Dedifferentiated amniotic fluid mesenchymal stem cell (primary cell): ENCODE data around the gene NLRP1.

ENCODE experiments used
- DNase-seq: peaks from one replicate; pipeline ENCODE4 v3.0.0-alpha.2; 2016; ENCODE audit errors: extremely low spot score

The NLRP1 gene

DNA sequence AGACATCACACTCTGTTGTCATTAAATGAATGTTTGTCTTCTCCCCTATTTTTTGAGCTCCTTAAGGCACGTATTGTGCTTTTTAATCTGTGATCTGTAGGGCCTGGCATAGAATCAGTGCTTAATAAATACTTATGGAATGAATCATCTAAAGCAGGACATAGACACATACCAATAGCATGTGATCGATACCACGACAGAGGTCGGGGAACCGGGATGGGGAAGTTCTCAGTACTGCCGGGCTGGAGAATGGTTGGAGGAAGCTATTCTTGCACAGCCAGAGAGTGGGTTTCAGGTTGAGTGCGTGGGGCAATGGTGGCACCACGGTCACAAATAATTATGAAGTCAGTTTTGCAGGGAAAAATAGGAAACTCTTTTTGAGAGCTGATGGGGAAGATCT, 26.8 kb downstream of the NLRP1 start:
- DNase-seq = no peak

DNA sequence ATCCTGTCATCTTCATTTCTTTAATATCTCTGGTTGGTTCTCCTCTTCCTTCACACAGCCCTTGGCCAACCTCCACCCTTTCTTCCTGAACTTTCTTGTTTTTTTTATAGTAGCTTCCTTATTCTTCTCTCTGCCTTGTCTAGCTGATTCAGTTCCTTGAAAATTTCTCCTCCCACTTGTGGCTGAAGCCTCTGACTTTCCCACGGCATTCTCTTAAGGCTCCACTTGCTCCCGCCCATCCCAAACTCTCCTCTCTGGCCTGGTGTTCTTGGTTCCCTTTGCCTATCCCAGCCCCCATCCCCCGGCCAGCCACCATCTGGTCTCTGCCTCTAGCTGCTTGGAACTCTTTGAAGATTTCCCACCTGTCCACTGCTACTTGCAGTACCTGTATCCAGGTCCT, 29.1 kb downstream of the NLRP1 start:
- no peak for DNase-seq

DNA sequence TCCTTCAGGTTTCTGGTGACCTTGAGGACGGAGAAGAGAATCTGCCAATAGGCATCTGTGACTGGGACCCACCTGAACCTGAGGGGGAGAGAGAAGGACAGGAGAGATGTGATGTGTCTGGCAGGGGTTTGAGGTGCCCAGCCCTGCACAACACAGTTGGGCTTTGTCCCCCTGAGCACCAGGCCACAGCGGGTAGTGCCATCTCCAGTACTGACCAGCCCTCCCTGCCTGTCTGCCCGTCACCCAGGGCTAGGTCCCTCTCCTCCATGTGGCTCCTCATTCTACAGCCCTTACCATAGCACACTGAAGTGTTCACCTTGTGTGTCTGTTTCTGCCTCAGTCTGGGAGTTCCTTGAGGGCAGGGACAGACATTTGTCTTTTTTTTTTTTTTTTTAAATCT, 30.8 kb downstream of the NLRP1 start:
- DNase-seq = no peak

DNA sequence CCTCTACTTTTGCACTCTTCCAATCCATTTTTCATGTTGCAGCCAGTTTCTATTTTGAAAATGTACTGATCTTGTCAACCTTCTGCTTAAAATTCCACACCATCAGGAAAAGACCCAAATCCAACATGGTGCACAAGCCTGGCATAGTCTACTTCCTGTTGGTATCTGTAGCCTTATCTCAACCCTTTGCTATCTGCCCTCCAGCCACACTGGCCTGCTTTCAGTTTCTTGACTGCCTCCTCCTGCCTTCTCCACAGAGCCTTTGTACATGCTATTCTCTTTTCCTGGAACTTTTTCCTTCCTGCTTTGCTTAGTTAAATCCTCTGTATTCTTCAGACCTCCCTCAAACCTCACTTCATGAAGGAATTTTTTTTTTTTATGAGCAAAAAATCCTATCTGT, 31.5 kb downstream of the NLRP1 start:
- no peak for DNase-seq

DNA sequence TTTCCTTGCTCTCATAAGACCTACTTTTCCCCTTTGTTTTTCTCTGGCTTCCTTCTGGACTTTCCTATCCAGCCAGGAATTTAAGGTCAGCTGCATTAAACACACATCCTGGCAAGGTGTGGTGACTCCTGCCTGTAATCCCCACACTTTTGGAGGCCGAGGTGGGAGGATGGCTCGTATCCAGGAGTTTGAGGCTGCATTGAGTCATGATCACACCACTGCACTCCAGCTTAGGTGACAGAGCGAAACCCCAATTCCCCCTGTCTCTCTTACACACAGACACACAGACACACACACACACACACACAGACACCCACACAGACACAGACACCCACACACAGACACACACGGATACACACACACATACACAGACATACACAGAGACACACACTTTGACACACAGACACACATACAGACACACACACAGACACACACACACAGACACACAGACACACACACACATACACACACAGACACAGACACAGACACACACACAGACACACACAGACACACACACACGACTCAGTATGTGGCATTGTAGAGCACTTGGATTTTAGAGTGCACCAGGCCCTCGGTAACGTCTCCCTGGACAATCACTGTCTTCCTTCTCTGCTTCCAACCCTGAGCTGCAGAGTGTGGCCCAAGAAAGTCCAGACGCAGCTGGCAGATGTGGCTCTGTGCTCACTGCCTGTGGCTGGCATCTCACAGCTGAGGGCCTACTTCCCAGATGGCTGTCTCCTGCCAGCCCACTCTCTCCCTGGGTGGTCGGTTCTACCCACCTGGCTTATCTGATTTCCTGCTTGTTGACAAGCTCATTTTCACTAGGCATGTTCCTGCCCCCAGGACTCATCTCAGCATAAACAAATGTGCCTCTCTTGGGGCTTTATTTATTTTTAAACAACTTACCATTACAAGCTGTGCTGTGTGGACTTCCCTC, 39.0 kb downstream of the NLRP1 start:
- DNase-seq = no peak

DNA sequence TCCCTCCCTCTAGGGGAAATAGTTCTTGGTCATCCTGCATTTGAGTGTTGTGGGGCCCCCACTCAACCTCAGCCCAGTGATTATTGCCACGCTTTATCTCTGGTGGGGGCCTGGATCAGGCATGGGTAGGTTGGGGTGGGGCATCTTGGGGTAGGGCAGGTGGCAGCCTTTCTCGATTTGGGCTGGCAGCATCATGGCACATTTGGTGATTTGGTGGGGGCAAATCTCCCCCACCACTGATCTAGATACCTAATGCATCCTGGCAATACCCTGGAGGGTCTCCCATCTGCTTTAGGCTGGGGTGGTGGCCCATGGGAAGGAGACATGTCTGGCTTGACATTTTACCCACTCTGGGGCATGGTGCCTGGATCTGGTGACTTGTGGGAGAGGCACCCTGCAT, 40.2 kb downstream of the NLRP1 start:
- DNase-seq = no peak

DNA sequence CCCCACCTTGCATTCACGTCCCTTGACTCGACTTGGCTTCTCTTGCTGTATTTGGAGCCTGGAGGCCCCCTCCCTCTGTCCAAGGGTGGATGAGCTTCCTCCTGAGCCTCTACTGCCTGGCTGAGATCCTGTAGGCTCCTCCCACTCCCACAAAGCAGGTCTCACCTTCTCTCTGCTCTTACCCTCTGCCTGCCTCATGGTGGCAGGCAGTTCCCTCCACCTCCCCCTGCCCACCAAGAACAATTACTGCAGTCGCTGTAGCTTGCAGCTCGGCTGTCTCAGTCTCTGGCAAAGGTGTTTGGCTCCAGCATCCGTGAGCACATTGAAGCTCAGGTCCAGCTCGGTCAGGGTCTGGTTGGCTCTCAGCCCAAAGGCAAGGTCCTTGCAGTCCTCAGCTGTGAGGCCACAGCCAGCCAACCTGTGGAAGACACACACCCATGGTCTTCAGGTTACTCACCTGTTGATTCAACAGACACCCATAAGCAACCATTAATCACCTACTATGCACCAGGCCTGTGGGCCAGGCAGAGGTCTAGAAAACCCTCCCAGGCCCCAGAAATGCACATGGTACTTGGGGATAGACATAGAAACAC, 42.6 kb downstream of the NLRP1 start:
- DNase-seq = no peak

DNA sequence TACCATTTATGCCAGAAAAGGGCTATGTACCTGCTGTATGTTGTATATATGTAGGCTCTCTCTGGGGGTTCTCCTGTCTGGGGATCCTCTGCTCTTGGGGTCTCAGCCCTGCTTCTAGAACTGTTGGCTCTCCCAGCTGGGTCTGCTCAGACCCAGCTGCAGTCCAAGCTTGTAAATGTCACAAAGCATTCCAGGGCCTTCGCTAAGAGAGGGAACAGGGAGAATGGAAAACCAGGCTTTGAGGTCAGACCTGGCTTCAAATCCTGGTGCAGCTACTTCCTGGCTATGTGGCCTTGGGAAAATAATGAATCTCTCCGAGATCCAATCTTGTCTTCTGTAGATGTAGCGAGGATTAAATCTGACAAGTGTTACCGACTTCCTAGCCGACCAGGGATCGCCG, 44.0 kb downstream of the NLRP1 start:
- no peak for DNase-seq

DNA sequence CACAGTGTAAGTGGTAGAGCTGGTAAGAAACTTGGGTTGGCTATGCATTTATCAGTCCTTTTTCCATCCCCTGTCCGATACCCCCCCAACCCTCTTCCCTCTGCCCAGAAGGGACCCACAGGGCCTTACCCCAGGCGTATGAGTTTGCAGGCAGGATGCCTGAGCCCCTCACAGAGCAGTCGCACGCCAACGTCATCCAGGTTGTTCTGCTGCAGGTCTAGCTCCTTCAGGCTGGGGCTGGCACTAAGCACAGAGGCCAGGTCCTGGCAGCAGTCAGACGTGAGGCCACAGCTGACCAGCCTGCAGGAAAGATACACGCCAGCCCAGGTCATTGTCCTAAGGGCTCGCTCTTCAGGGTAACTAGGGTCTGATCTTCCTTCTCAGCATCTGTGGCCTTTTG, 45.0 kb downstream of the NLRP1 start:
- DNase-seq = no peak

DNA sequence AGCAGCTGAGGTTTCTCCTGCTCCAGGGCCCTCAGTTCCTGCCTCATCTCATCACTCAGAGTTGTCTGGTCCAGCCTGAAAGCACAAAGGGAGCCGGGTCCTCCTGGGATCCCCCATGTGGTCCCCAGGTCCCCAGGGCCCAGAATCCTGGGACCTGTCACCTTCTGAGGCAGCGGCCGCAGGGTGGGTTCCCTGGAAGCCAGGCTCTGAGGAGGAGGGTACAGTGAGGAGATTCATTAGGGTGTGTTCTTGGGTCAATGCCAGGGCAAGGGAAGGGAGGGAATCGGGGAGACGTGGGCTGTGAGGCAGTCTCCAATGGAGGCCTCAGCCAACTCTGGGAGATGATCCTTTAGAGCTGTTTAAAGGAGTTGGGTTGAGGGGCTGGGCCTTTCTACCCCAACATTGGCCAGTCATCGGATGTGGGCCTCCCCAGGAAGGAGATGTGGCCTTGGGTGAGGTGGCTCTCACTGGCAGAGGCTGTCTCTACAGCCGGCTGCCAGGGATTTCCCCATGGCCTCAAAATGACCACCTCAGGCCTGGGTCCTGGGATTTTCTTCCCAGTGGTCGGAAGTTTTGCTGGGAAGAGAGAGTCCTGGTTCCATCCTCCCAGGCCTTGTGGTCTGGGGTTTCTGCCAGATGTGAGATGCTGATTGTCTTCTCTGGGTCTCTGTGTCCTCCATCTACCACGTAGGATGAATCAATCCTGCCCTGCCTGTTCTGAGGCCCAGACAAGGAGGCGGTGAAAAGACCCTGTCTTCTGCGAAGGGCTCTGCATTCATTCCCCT, 47.3 kb downstream of the NLRP1 start:
- no peak for DNase-seq

DNA sequence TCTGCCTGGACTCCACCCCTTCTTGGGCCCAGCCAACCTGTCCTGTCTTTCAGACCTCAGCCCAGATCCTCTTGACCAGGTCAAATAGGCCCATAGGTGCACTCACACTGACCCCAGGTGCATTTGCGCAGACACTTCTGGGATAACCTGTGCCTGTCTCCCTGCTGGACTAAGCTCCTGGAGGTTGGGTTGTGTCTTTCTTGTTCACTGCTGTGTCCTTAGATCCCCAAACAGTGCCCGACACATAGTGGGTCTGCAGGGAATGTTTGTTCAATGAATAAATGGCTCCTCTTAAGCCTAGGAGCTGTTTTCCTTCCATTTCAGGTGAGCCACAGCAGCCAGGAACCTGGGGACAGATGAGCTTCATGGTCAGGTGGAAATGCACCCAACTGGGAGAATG, 48.9 kb downstream of the NLRP1 start:
- DNase-seq = no peak

DNA sequence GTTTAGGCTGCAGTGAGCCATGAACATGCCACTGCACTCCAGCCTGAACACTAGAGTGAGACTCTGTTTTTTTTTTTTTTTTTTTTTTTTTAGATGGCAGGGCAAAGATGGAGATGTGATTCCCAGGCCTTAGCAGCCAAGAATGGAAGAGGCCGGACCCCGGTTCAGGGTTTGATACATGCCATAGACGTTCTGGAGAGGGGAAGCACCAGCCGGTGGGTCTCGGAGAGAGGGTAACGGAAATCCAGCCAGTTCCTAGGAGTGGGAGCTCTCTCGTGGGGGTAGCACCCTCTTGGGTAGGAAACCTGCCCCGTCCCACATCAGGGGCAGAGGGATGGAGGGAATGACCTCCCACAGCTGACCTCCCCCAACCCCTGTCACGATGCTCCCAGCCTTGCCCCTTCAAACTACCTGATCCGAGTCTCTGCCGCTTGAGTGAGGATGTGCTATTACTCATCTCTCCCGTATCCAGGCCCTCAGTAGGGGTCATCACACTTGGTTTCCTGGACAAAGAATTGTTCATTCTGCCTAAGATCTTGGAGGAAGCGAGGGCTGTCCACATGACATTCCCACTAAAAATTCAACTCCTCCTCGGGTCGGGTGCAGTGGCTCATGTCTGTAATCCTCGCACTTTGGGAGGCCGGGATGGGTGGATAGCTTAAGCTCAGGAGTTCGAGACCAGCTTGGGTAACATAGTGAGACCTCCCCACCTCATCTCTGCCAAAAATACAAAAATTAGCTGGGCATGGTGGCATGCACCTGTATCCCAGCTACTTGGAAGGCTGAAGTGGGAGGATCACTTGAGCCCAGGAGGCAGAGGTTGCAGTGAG, 50.6 kb downstream of the NLRP1 start:
- DNase-seq = no peak

DNA sequence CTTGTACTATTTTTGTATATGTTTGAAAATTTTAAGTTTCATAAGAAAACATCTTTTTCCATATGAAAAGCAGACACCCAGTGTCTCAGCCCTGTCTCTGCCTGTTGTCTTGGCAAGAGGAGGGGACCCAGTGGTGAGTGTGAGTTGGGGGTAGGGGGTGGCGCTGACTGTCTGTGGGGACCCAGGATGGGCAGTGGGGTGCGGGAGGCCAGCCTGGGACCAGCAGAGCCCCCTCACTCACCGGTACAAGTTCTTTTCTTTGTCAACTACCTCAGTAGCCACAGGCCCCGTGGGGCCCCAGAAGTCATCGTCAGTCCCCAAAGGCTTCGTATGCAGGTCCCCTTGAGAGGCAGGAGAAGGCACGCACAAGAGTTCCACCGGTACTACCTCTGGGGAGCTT, 51.7 kb downstream of the NLRP1 start:
- DNase-seq = no peak

DNA sequence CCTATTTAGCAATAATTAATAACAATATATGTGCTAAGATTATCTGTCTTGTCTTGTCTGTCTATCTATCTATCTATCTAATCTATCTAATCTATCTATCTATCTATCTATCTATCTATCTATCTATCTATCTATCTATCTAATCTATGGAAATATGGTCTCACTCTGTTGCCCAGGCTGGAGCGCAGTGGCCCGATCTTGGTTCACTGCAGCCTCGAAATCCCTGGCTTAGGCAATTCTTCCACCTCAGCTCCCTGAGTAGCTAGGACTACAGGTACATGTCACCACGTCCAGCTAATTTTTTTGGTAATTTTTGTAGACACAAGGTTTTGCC, 53.3 kb downstream of the NLRP1 start:
- DNase-seq = no peak

DNA sequence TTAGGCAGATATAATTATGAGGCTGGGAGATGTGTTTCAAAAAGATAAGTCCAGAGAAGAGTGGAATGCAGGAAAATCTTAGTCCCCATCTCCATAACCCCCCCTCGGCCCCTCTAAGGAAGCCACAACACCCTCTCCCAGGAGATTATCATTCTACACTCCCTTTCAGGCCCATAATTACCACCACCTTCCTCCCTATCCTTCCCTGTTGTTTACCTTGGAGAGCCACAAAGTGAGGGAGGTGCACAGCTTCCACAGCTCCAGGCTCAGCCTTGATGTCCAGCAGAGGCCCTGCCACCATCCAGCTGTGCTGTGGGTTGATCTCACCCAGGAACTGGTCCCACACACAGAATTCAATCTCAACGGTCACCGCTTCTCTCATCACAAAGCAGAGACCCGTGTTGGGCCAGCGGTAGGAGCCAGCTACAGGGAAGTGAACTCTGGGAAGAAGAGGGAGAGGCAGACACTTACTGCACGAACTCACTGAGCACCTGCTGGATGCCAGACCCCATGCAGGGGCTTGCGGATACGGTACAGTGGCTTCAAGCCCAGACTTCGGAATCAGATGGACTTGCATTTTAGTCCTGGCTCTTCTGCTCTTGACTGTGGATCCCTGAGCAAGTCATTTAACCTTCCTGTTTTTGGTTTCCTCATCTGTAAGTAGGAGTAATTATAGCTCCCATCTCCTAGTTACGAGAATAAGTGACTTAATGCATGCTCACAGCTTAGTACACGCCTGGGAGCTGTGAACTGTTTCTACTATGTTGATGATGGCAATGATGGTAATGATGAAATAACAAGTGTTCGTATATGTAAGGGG, 53.8 kb downstream of the NLRP1 start:
- no peak for DNase-seq

DNA sequence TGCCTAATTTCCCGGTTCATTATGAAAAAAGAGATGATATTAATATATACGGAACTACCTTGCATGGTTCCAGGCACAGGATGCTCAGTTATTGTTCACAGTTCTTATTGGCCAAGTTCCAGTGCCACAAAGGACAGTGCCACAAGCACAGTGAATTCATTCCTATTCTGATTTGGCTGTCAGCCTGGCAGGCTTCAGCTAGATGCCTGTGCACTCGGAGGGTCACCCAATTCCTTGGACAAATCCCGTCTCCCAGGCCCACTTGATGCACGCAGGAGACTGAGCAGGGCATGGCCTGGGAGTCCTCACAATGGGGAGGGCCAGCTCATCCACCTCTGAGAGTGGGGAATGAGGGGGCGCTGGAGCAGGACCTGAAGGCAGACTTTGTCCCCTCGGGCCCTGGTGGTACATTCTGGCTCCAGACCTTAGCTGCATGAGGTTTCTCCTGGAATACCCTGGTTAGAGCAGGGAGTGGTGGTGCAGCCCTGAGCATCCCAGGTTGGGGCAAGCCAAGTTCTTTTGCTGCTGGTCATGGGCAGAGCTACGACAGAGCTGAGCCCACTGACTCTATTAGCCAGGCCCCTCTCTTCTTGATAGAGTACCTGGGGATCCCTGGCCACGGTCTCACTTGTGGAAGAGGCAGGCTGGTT, 56.6 kb downstream of the NLRP1 start:
- DNase-seq = no peak

DNA sequence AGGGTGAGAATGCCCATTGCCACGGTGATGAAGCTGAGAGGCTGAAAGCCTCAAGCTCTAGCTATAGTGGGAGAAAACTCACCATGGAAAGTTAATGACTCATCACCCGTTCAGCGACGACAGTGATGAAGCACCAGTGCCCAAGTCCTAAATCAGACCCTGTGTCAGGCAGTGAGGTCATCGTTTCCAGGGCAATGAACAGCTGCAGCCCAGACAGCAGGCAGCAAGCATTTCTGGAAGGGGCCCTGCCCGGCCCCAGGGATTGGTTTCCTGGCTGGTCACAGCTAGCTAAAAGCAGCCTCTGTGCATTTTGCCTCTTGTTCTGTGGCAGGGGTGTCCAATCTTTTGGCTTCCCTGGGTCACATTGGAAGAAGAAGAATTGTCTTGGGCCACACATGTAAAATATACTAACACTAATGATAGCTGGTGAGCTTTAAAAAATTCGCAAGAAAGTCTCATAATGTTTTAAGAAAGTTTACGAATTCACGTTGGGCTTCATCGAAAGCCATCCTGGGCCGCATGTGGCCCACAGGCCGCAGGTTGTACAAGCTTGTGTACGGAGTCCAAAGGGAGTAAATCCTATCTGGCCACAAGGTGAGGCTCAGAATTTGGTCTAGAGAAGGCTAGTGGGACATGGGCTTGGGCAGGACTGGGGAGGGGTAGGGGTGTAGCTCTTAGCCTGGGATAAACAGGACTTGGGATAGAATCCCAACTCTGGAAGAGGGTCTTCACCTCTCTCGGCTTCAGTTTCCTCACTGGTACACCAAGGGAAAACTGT, 57.3 kb downstream of the NLRP1 start:
- DNase-seq = peak; percentile 96

DNA sequence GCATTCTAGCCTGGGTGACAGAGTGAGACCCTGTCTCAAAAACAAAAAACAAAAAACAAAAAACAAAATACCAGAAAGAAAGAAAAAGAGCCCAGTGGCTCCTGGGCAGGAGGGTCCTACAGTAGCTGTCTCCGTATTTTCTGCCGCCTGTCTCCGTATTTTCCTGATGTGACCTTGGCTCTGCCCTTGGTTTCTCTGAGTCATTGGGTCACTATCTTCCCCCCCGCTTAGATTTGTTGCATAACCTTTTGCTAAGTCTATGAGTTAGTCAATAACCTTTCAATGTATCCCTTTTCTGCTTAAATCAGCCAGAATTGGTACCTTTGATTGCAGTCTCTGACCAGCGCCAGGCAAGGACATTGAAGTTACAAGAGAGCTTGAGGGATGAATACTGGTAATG, 61.1 kb downstream of the NLRP1 start:
- DNase-seq = no peak

DNA sequence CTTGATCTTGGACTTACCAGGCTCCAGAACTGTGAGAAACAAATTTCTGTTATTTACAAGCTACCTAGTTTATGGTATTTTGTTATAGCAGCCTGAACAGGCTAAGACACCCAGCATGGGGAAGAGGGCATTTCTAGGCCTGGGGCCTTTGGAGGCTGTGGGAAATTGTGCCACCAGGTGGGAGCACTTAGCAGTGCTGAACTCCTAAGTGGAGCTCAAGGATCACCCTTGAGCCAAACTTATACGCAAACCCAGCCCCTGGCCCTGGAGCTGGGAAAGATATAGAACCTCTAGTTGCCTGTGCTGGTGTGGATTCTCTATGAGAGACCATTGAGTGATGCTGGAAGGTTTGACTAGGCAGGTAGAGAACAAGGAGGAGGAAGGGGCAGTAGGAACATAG, 61.8 kb downstream of the NLRP1 start:
- no peak for DNase-seq
